ENCODE measurements around the gene NDST1.

- TF ChIP-seq CTCF (IDR thresholded peaks at IDR 0.05) (no peak), POLR2A (IDR thresholded peaks at IDR 0.05) (no peak)
These were observed 21.6 kb downstream of the NDST1 start for GRCh38 chr5:150529555-150529954.

Measured in transverse colon (tissue), 3 donors.